Osteocyte (in vitro differentiated cells): Measurements from ENCODE around the gene EGF. TPM values are rescaled to one million over a fixed set of nuclear protein-coding genes. Genes with fewer than 3 reads are reported as not detected.
A peak's percentile ranks its signal among the peaks of the same experiment; 100 is the strongest.

Experiments used
- DNase-seq: peaks from one replicate; pipeline ENCODE4 v3.0.0; 2021; ENCODE audit warnings: mixed read lengths; ENCODE audit not compliant: unreplicated experiment; ENCODE audit errors: extremely low spot score
- H3K27ac Mint-ChIP-seq: one replicate; pipeline ENCODE4 v1.8.0; 2021; ENCODE audit warnings: mild to moderate bottlenecking, mixed read lengths; ENCODE audit not compliant: unreplicated experiment
- H3K27me3 Mint-ChIP-seq: one replicate; pipeline ENCODE4 v1.8.0; 2021; ENCODE audit warnings: mixed read lengths; ENCODE audit not compliant: unreplicated experiment
- H3K36me3 Mint-ChIP-seq: one replicate; pipeline ENCODE4 v1.8.0; 2021; ENCODE audit warnings: mixed read lengths; ENCODE audit not compliant: unreplicated experiment
- H3K4me1 Mint-ChIP-seq: one replicate; pipeline ENCODE4 v1.8.0; 2021; ENCODE audit warnings: mixed read lengths; ENCODE audit not compliant: unreplicated experiment
- H3K4me3 Mint-ChIP-seq: one replicate; pipeline ENCODE4 v1.8.0; 2021; ENCODE audit warnings: mild to moderate bottlenecking, moderate library complexity, mixed read lengths; ENCODE audit not compliant: unreplicated experiment
- H3K9me3 Mint-ChIP-seq: one replicate; pipeline ENCODE4 v1.8.0; 2021; ENCODE audit warnings: mixed read lengths; ENCODE audit not compliant: unreplicated experiment
- total RNA-seq: library from RNA; stranded (reverse); gene quantifications from 2 replicates; pipeline ENCODE4 v1.2.1, GENCODE V29; 2021
- TF ChIP-seq, protein P1 (sequence below): fragments of 200-600 bp; sonication (generic); IDR thresholded peaks from 2 replicates; pipeline ENCODE4 v1.5.0; 2021; ENCODE audit warnings: antibody characterized with exemption, mild to moderate bottlenecking, moderate library complexity

EGF gene
- total RNA-seq, 1 donor from 2014 or later = not detected

DNA sequence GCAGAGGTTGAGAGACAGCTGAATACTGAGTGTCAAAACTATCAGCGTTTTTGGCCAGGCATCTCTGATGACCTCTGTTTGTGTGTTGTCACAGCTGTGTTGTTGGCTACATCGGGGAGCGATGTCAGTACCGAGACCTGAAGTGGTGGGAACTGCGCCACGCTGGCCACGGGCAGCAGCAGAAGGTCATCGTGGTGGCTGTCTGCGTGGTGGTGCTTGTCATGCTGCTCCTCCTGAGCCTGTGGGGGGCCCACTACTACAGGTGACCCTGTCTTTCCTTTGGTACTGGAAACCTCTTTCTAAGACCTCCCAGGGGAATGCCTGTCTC lies 86.9 kb downstream of the EGF start:
- Mint-ChIP-seq H3K36me3 (no peaks in the 10 kb centered on the region), H3K4me3 (no peak overlapping the region), H3K4me1 (no peaks in the 10 kb centered on the region), H3K9me3 (no peaks in the 10 kb centered on the region), H3K27ac (no peak overlapping the region), H3K27me3 (peaks cover 28% of the 10 kb centered on the region)
- DNase-seq = no peak
- TF ChIP-seq, protein P1, sequence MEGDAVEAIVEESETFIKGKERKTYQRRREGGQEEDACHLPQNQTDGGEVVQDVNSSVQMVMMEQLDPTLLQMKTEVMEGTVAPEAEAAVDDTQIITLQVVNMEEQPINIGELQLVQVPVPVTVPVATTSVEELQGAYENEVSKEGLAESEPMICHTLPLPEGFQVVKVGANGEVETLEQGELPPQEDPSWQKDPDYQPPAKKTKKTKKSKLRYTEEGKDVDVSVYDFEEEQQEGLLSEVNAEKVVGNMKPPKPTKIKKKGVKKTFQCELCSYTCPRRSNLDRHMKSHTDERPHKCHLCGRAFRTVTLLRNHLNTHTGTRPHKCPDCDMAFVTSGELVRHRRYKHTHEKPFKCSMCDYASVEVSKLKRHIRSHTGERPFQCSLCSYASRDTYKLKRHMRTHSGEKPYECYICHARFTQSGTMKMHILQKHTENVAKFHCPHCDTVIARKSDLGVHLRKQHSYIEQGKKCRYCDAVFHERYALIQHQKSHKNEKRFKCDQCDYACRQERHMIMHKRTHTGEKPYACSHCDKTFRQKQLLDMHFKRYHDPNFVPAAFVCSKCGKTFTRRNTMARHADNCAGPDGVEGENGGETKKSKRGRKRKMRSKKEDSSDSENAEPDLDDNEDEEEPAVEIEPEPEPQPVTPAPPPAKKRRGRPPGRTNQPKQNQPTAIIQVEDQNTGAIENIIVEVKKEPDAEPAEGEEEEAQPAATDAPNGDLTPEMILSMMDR = no peak

DNA sequence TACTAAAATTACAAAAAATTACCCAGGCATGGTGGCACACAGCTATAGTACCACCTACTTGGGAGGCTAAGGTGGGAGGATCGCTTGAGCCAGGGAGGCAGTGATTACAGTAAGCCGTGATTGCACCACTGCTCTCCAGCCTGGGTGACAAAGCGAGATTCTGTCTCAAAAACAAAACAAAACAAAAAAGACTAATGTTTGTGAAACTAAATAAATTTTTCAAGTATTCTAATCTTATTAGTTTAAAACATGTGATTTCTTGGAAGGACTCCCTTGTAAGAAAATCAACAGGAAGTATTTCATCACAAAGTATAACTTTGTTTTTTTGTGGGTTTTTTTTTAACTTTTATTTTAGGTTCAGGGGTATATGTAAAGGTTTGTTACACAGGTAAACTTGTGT lies 89.6 kb downstream of the EGF start:
- Mint-ChIP-seq H3K27ac (no peak overlapping the region), H3K36me3 (no peaks in the 10 kb centered on the region), H3K4me1 (no peaks in the 10 kb centered on the region), H3K4me3 (no peak overlapping the region), H3K9me3 (no peaks in the 10 kb centered on the region), H3K27me3 (peaks cover 11% of the 10 kb centered on the region)
- DNase-seq = no peak
- TF ChIP-seq, protein P1 = no peak

- Mint-ChIP-seq H3K4me3 (no peak overlapping the region), H3K27ac (no peak overlapping the region), H3K27me3 (peaks cover 11% of the 10 kb centered on the region), H3K9me3 (no peaks in the 10 kb centered on the region), H3K36me3 (no peaks in the 10 kb centered on the region), H3K4me1 (no peaks in the 10 kb centered on the region)
- no peak for DNase-seq
- TF ChIP-seq, protein P1 = no peak
Observed at GRCh38 chr4:110003401-110004187, 90.9 kb downstream of the EGF start.

GRCh38 chr4:110004556-110004955 lies 91.9 kb downstream of the EGF start:
- H3K4me1 Mint-ChIP-seq = peaks cover 2% of the 10 kb centered on the region
- H3K27ac Mint-ChIP-seq = no peak overlapping the region
- TF ChIP-seq, protein P1 = no peak
- DNase-seq = no peak
- H3K4me3 Mint-ChIP-seq = no peak overlapping the region
- H3K9me3 Mint-ChIP-seq = no peaks in the 10 kb centered on the region
- peaks cover 11% of the 10 kb centered on the region for H3K27me3 Mint-ChIP-seq
- no peaks in the 10 kb centered on the region for H3K36me3 Mint-ChIP-seq

DNA sequence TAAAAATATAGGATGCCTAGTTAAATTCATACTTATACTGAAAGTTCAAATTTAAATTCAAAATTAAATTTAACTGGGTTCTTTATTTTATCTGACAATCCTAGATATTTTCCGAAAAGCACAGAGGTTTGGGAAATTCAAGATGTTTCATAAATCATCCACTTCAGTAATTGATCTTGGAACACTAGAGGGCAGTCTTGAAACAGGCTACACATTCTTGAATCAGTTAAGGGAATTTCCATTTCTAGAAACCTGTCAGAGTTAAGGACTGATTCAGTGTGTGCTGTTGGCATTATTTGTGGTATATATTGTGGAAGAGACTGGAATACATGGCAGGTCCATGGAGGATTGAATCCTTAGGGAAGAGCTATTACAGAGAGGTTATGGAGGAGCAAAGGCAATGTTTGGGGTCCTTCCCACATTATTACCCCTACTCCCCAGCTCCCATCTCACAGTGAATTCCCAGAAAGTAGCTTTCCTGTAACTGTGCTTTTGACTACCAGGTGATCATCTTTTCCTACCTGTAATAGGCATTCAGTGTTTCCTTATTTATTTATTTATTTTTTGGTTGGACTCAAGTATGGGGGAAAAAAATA lies 92.9 kb downstream of the EGF start:
- TF ChIP-seq, protein P1 = peak; percentile 82
- Mint-ChIP-seq H3K27ac (no peak overlapping the region), H3K4me3 (no peak overlapping the region), H3K36me3 (no peaks in the 10 kb centered on the region), H3K9me3 (no peaks in the 10 kb centered on the region), H3K27me3 (peaks cover 11% of the 10 kb centered on the region), H3K4me1 (peaks cover 5% of the 10 kb centered on the region)
- DNase-seq = no peak
